K562 (cell line): Measurements from ENCODE around the gene ACBD3. TPM values are rescaled to one million over a fixed set of nuclear protein-coding genes. Genes with fewer than 3 reads are reported as not detected.

Experiments
- ARNT ChIP-seq, 2 experiments: fragments of 450-650 bp; IDR thresholded peaks; 2 replicates each; pipeline ENCODE4 v1.6.1; 2016; ENCODE audit warnings: mild to moderate bottlenecking in 1 of 2
- ASH1L ChIP-seq: fragments of 450-650 bp; IDR thresholded peaks from 2 replicates; pipeline ENCODE4 v1.6.1; 2018; ENCODE audit warnings: borderline replicate concordance, mild to moderate bottlenecking, low read depth; ENCODE audit not compliant: partially characterized antibody
- CCNT2 ChIP-seq: IDR thresholded peaks from 2 replicates; pipeline ENCODE4 v1.6.1; 2011; ENCODE audit warnings: borderline replicate concordance, low read depth, mild to moderate bottlenecking, moderate library complexity, mixed read lengths, low read length; ENCODE audit not compliant: insufficient read length; ENCODE audit errors: extremely low read depth
- FOXP4 ChIP-seq: sonication (generic); formaldehyde crosslinking; IDR thresholded peaks from 2 replicates; pipeline ENCODE4 v1.8.0; 2022; ENCODE audit warnings: mild to moderate bottlenecking, missing genetic modification reagents, borderline replicate concordance
- HCFC1 ChIP-seq: IDR thresholded peaks from 2 replicates; pipeline ENCODE4 v1.6.1; 2012; ENCODE audit warnings: low read depth, low read length, improper control_type of control experiment
- HEY1 ChIP-seq: fragments of 250-450 bp; sonication (Bioruptor Pico); IDR thresholded peaks from 2 replicates; pipeline ENCODE4 v1.5.0; 2020; ENCODE audit warnings: mild to moderate bottlenecking, moderate library complexity, borderline replicate concordance
- KHSRP ChIP-seq: fragments of 450-650 bp; IDR thresholded peaks from 2 replicates; pipeline ENCODE4 v1.6.1; 2017
- KLF16 ChIP-seq: IDR thresholded peaks from 2 replicates; pipeline ENCODE4 v1.6.1; 2016; ENCODE audit warnings: antibody characterized with exemption
- NR2C2 ChIP-seq, 2 experiments: fragments of 200-800 bp in 1 of 2; sonication (Bioruptor generic) in 1 of 2; sonication (generic) in 1 of 2; formaldehyde crosslinking in 1 of 2; IDR thresholded peaks; 2 replicates each; pipeline versions ENCODE4 v1.6.1 to v1.8.0; 2016 to 2022; ENCODE audit warnings: mild to moderate bottlenecking in 1 of 2, missing compliant biosample characterization in 1 of 2, missing genetic modification characterization in 1 of 2, missing genetic modification reagents in 1 of 2
- PHB ChIP-seq: fragments of 250-450 bp; sonication (Bioruptor Pico); IDR thresholded peaks from 2 replicates; pipeline ENCODE4 v1.5.0; 2021
- PRMT5 ChIP-seq: sonication (generic); formaldehyde crosslinking; IDR thresholded peaks from 2 replicates; pipeline ENCODE4 v1.5.0; 2020; ENCODE audit warnings: missing genetic modification reagents
- PURB ChIP-seq: sonication (generic); formaldehyde crosslinking; IDR thresholded peaks from 2 replicates; pipeline ENCODE4 v1.9.0; 2021; ENCODE audit warnings: low read depth, mild to moderate bottlenecking, missing genetic modification reagents
- RERE ChIP-seq: sonication (generic); formaldehyde crosslinking; IDR thresholded peaks from 2 replicates; pipeline ENCODE4 v1.8.0; 2023; ENCODE audit warnings: missing genetic modification reagents, mild to moderate bottlenecking, borderline replicate concordance
- TFAM ChIP-seq: fragments of 250-450 bp; sonication (Bioruptor Pico); conservative IDR thresholded peaks from 2 replicates; pipeline ENCODE4 v1.5.0; 2021; ENCODE audit warnings: mild to moderate bottlenecking, moderate library complexity
- ZSCAN29 ChIP-seq: fragments of 450-650 bp; IDR thresholded peaks from 2 replicates; pipeline ENCODE4 v1.6.1; 2017
- polyA plus RNA-seq, 8 experiments: library from polyadenylated mRNA; depleted of rRNA in 4 of 8; stranded (reverse) in 5 of 8; unstranded in 3 of 8; fragments of >200 nt; fragmentation: Nextera tagmentation in 2 of 8; fragmentation: Illumina TruSeq in 1 of 8; extraction: Ambion mirVana in 2 of 8; extraction: Trizol in 1 of 8; gene quantifications; 2 replicates each; pipeline versions ENCODE4 v1.2.1 to v1.2.3, GENCODE V29; 2011 to 2014; ENCODE audit warnings: inconsistent platforms in 1 of 8, missing spikeins in 1 of 8
- total RNA-seq, 7 experiments: library from RNA; depleted of rRNA in 6 of 7; stranded (reverse); fragments of >200 nt in 6 of 7; fragmentation: Illumina TruSeq in 2 of 7; extraction: Trizol in 2 of 7; gene quantifications; 2 replicates each; pipeline versions ENCODE4 v1.2.1 to v1.2.3, GENCODE V29; 2011 to 2021; ENCODE audit warnings: low replicate concordance in 1 of 7
- TF ChIP-seq, protein P1 (sequence below): fragments of 250-450 bp; sonication (Bioruptor Pico); IDR thresholded peaks from 2 replicates; pipeline ENCODE4 v1.4.0; 2020; ENCODE audit warnings: borderline replicate concordance

The ACBD3 gene
- total and polyA plus RNA-seq, 9 of the 15 experiments (the other 6 are each of a cell fraction or from before 2014, with no cell fraction given), result 11.1 to 36.7 (median 26.9) TPM

DNA sequence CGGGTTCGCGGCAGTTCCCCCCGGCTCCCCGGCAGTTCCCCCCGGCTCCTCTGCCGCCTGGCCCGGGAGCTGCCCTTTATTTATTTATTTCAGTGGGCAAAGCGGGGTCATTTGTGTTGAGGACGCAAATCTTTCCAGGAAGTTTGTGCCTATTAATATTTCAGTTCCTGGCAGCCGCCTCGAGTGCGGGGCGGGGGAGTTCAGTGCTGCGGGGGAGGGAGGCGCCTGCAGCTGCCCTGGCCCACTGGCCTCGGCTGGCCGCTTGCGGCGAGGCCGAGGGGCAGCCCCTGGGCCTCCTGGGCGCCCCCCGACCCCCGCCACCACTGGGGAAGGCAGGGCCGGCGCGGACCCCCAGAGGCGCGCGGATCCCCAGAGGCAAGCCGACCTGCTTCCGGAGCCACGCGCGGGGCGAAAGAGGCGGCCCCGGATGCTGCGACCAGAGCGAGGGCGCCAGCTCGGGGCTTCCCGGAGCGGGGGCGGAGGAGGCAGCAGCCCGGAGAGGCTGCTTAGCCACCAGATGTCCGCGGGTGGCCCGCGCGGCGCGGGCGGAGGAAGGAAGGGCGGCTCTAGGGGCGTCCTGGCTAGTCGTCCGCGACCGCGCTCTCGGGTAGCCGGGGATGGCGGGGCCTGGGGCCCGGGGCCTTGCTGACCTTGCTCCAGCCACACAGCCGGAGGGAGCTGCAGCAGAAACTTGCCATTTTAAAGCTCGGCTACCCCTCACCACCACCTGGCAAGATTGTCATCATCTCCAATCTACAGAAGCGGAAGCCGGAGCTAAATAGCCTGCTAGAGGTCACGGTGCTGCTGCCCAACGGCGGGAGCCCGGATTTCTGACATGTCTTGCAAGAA is 76.1 kb downstream of the ACBD3 start (continued):
- no peak for TF ChIP-seq FOXP4 (CRISPR knock-in tag)
- no peak for TF ChIP-seq HEY1 (CRISPR knock-in tag)
- TF ChIP-seq ARNT (IDR thresholded peaks at IDR 0.05), result no peak
- no peak for TF ChIP-seq PRMT5 (CRISPR knock-in tag)
- no peak; the same call in 1 of the 2 replicates for TF ChIP-seq PHB (CRISPR knock-in tag)
- no peak for TF ChIP-seq TFAM (CRISPR knock-in tag)
- no peak for TF ChIP-seq KHSRP
- TF ChIP-seq RERE (CRISPR knock-in tag), result no peak
- TF ChIP-seq, protein P1, sequence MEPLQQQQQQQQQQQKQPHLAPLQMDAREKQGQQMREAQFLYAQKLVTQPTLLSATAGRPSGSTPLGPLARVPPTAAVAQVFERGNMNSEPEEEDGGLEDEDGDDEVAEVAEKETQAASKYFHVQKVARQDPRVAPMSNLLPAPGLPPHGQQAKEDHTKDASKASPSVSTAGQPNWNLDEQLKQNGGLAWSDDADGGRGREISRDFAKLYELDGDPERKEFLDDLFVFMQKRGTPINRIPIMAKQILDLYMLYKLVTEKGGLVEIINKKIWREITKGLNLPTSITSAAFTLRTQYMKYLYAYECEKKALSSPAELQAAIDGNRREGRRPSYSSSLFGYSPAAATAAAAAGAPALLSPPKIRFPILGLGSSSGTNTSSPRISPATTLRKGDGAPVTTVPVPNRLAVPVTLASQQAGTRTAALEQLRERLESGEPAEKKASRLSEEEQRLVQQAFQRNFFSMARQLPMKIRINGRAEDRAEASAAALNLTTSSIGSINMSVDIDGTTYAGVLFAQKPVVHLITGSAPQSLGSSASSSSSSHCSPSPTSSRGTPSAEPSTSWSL (CRISPR knock-in tag), result 0 out of 2 replicates have a peak, but pooled peaks have one; percentile 8
- peak; percentile 35 for TF ChIP-seq CCNT2
- TF ChIP-seq NR2C2 (CRISPR knock-in tag; IDR thresholded peaks at IDR 0.05), result no peak
- peak; percentile 85 for TF ChIP-seq NR2C2 (tag; IDR thresholded peaks at IDR 0.05)
- no peak for TF ChIP-seq HCFC1
- TF ChIP-seq PURB, result no peak
- no peak for TF ChIP-seq ZSCAN29
- no peak for TF ChIP-seq ASH1L
- peak; percentile 60; the same call in 1 of the 2 replicates for TF ChIP-seq KLF16
